ENCODE measurements around the gene DGKH.
"Not testable (repeated sequence)": the region's sequence is repeated elsewhere in the genome, so short reads cannot be mapped to it uniquely, and the experiment has no call there.

Gene DGKH

DNA sequence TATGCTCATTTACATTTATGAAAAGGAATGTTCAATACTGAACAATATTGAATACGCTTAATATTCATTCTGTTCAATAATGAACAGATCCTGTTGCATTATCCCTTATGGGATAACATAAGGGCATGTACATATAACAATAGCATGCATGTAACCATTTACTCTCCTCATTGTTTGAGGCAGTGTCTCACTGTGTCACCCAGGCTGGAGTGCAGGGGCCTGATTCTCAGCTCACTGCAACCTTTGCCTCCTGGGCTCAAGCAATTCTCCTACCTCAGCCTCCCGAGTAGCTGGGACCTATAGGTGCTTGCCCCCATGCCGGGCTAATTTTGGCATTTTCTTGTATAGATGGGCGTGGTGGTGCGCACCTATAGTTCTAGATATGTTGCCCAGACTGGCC lies 4.8 kb upstream of the DGKH start:
- FAIRE-seq: no peak

- no peak for FAIRE-seq
These were observed 2.0 kb upstream of the DGKH start for GRCh38 chr13:42046448-42046847.

- no peak for FAIRE-seq
These were observed 697 bp upstream of the DGKH start for GRCh38 chr13:42047561-42048341.

GRCh38 chr13:42048684-42049453 lies 421 bp downstream of the DGKH start:
- no peak for FAIRE-seq

DNA sequence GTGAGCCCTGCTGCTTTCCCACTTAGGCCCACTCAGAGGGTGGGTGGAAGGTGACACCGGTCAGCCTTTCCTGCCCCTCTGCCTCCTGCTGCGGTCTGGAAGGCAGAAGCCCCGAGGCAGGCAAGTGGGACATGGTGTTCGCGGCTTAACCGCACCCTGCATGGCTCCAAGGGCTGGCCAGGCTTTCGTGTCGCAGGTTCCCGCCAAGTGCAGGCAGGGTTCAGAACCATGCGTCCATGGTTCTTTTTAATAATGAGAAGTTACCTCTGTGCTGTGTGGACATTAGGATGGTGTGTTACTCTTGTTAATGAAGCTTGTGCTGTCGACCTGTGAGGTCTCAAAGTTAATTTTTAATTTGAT lies 986 bp downstream of the DGKH start:
- no peak for FAIRE-seq

DNA sequence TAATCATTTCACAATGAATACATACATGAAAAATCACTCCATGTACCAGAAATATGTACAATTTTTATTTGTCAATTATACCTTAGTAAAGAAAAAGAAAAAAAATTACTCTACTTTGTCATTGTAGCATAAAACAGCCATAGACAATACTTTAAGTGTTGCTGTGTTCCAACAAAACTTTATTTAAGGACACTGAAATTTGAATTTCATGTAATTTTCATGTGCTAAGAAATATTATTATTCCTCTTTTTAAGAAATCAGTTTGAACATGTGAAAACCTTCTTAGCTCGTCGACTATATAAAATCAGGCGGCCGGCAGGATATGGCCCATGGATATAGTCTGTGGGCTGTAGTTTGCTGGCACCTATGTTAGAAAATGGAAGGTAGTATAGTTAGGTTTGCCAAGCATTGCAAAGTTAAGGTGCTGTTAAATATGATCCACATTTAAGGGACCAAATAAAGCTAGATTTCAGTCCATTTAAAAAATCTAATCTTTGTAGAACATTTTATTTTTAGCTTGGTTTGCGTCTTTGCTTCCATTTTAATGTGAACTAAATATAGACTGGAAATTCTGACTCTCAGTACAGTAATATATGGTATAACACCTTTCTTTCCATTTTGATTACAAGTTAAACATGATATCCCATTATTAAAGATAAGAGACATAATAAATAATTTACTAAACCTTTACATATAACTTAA lies 6.5 kb downstream of the DGKH start:
- FAIRE-seq: no peak

- FAIRE-seq: no peak
These were observed 7.1 kb downstream of the DGKH start for GRCh38 chr13:42055500-42056085.

DNA sequence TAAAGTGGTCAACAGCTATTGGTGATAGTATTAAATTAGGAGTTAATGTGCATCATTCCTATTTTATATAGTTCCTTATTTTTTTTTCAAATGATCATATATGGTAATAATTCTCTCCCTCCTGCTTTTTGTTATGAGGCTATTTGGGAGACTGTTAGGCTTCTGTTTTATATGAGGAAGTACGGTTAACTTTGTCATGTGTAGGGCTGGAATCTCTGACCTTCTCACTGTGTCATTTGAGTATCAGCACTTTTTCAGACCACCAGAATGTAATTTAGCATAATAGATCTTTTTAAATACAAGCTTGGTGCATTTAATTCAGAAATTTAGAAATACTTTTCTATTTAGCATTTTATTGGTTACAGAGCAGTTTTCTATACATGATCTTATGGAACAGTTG lies 7.7 kb downstream of the DGKH start:
- FAIRE-seq: no peak

DNA sequence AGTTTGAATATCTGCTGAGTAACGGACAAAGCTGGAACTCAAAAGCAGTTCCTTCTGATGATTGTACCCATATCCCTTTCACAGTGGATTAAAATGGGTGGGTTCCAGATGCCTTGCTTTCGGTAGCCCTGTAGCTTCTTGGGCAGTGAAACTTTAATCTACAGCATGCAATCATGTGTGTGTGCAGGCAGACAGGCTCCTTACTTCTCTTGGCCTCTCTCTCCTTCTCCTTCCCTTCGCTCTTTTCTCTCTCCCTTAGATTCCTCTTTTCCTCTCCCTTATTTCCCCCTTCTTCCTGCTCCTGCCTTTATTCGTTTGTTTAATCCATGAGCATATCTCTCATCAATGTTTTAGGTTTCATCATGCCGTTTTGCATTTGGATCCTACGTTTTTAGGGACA lies 8.1 kb downstream of the DGKH start:
- no peak for FAIRE-seq

DNA sequence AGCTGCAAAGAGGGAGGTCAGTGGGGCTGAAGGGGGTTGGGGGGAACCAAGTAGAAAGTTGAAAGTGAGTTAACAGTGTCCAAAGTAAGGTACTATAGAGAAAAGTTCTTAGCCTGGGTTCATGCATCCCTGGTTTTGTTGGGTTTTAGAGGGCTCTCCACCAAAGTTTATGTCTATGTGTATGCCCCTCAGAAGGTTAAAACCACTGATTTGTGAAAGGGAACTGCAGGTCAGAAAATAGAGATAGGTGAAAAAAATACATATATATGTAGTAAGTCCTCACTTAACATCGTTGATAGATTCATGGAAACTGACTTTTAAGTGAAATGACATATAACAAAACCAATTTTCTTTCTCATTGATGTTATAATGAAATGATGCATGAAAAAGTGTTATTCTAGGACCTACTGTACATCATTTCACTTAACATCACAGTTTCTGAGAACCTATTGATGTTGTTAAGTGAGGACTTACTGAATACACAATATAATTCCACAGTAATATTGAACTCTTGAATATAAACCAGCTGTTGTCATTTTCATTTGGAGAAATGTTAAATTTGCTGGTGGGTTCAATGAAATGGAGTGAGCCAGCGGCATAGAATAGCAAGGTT lies 9.6 kb downstream of the DGKH start:
- no peak for FAIRE-seq

DNA sequence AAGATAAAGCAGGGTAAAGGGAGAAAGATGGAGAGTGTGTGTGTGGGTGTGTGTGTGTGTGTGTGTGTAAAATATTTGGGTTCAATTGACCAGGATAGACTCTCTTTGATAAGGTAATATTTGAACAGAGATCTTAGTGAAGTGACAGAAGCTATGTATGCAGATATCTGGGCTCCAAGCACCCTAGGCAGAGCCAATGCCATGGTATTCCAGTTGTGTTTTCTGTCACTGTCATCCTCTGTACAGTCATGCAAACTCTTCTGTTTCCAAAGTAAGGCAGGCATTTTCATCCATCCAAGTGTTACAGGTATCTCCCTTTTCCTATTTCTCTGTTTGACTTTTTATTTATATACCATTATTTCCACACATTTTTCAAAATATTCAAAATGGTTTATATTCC lies 13.5 kb downstream of the DGKH start:
- FAIRE-seq: no peak

DNA sequence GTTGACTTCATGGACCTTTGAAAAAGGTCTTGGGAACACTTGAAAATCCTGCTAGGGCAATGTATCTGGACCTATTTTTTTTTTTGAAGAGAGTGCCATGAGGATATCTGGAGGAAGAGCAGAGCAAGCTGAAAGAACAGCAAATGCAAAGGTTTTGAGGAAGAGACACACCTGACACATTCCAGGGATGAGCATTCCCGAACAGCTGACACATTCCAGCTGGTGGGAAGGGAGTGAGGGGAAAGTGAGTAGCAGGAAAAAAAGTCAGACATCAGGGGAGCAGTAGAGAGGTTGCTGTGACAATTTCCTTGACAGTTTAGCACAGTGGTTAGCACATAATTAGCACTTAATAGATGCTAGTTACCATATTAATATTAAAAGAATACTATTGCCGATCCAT lies 14.7 kb downstream of the DGKH start:
- no peak for FAIRE-seq

DNA sequence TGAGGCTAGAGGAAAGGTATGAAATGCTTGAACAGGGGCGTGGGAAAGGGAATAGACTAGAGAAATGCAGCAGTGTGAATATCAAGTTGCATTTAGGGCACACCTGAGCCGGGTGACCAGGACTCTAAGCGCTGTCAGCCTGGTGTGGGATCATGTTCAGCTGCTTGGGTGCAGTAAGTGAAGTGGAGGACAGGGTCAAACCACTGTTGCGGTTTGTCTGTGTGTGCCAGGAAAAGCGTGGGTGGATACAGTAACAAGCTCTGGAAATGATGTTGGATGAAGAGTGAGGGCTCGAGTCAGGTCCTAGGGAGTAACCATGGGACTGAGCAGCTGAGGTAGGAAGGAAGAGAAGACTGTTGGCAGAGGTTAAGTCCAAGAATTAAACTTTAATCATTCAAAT lies 15.8 kb downstream of the DGKH start:
- FAIRE-seq: no peak

DNA sequence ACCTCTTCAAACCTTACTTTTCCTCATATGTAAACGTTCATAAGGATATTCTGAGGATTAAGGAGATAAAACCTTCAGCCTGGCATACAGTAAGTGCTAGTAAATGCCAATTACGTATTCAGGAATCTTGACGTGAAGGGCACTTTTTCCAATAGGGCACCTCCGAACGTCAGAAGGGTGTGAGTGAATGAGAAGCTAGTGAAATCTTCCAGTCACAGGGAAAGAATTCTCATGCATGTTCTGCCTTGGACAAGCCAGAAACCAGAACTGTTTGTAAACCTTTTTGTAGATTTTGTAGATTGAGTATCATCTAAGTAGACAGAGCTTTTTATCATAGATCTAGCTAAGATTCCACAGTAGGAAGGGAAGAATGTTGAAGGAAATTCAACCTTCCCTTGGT lies 16.5 kb downstream of the DGKH start:
- no peak for FAIRE-seq

- no peak for FAIRE-seq
These were observed 17.0 kb downstream of the DGKH start for GRCh38 chr13:42065414-42065813.

GRCh38 chr13:42066542-42066941 lies 18.1 kb downstream of the DGKH start:
- no peak for FAIRE-seq

DNA sequence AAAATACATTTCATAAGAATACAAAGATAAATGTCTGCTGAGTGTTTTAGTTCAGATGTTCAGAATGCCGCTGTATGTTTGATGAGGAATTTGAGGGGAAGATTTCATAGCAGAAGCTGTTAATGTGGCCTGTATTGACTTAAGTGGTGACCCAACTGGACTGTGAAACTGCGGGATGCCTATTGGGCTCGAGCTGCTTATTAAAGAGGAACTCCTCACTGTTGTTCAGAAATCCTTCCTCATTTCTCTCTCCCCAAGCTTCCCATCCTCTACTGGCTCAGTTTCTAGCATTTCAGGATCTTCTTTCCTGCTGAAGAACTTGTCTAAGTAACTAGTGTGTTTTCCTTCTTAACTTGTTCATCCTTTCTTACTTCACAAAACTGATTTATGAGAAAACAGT lies 20.4 kb downstream of the DGKH start:
- FAIRE-seq: no peak

GRCh38 chr13:42070599-42070998 lies 22.2 kb downstream of the DGKH start:
- FAIRE-seq: not testable (repeated sequence)

GRCh38 chr13:42071179-42071578 lies 22.7 kb downstream of the DGKH start:
- not testable (repeated sequence) for FAIRE-seq

DNA sequence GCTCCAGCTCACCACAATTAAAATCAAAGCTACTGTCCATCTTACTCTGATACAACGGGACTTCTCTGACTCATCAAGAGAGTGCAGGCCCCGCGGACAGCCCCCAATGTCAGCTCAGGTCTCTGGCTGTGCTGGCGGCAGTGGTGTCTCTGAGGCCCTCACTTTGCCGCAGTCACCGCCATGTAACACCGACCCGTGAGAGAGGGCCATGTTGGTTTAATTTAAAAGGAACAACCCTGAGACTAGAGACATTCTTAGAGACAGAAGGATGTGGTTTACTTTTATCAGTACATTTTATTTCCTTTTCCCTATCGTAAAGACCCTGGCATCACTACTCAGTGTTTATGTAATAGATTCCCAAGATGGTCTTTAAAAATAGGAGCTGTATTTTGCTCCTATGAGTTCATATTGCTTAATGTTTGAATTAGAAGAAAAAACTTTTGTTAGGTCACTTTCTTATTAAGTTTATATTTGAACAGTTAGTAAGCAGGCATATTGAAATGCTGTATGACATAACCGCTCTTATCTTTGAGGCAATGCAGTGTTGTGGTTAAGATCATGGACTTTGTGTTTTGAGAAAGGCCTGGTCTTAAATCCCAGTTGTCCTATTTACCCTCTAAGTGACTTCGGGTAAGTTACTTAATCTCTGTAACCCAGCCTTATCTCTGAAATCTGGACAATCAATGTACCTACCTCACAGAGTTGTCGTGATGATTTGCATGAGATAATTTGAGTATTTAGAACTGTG lies 23.4 kb downstream of the DGKH start:
- no peak for FAIRE-seq

DNA sequence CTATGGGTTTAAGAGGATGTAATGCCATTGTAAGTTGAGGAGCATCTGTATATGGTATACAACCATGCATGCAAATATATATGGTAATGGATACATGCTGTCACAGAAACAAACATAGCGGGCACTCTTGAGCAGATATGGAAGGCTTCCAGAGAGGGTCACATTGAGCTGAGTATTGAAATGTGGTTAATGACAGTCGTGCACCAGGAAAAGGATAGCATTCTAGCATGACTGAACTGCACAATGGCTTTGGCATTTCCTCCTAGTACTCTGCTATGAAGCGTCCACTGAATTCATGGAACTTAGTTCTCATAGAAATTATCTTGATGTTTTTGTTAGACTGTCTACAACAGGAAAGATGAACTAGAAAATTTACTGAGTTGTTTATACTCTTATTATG lies 25.2 kb downstream of the DGKH start:
- FAIRE-seq: no peak

- FAIRE-seq: no peak
These were observed 27.1 kb downstream of the DGKH start for GRCh38 chr13:42075517-42075916.

Measured in A204.1 (cell line).